ENCODE results near the gene A4GNT. TPM values are rescaled to one million over a fixed set of nuclear protein-coding genes. Genes with fewer than 3 reads are reported as not detected.

Gene A4GNT
- total and polyA plus RNA-seq, 8 donors: 0.62 to 19.8 (median 7.2) TPM; not detected in 1

- Histone ChIP-seq H3K27ac (no peak overlapping the region), H3K36me3 (no peaks in the 10 kb centered on the region), H3K9me3 (no peaks in the 10 kb centered on the region), H3K27me3 (peaks cover 0 to 7% (median 0%) of the 10 kb centered on the region in 3 donors), H3K4me1 (peaks cover 0 to 30% (median 6%) of the 10 kb centered on the region in 4 donors), H3K4me3 (peak overlapping the region in 1 of 4 donors; percentile 44)
- intact Hi-C loops (cut with DNase I; ENCODE audit: low total_unique reads): no loop called here
- WGBS, 5 donors: 28 to 74% (median 52%) methylated on average over 1 of the region's 1 CpG
- DNase-seq: no peak
- no peak for TF ChIP-seq POLR2AphosphoS5 (IDR thresholded peaks at IDR 0.05)
- no peak for TF ChIP-seq POLR2A (IDR thresholded peaks at IDR 0.05)
- TF ChIP-seq CTCF (IDR thresholded peaks at IDR 0.05): no peak
- TF ChIP-seq EP300 (IDR thresholded peaks at IDR 0.05): no peak
Observed at GRCh38 chr3:138127636-138128365, 4.4 kb downstream of the A4GNT start.

- no peaks in the 10 kb centered on the region for H3K36me3 ChIP-seq
- no peak overlapping the region for H3K4me3 ChIP-seq
- H3K27me3 ChIP-seq: peaks cover 0 to 7% (median 0%) of the 10 kb centered on the region in 3 donors
- WGBS, 5 donors: 49 to 61% (median 50%) methylated on average over 5 of the region's 5 CpGs
- H3K27ac ChIP-seq: peak overlapping the region in 3 of 5 donors; percentile 22 to 59 (median 57)
- TF ChIP-seq EP300 (IDR thresholded peaks at IDR 0.05) (no peak), POLR2A (IDR thresholded peaks at IDR 0.05) (no peak), POLR2AphosphoS5 (IDR thresholded peaks at IDR 0.05) (no peak), CTCF (IDR thresholded peaks at IDR 0.05) (no peak)
- DNase-seq: peak in 1 of 2 donors; percentile 41
- H3K9me3 ChIP-seq: no peaks in the 10 kb centered on the region
- intact Hi-C loops (cut with DNase I; ENCODE audit: low total_unique reads): no loop called here
- peaks cover 0 to 20% (median 6%) of the 10 kb centered on the region in 4 donors for H3K4me1 ChIP-seq
Observed at GRCh38 chr3:138125548-138126221, 6.5 kb downstream of the A4GNT start.

GRCh38 chr3:138124706-138125355 lies 7.4 kb downstream of the A4GNT start:
- Histone ChIP-seq H3K36me3 (no peaks in the 10 kb centered on the region), H3K4me3 (no peak overlapping the region), H3K4me1 (peaks cover 0 to 20% (median 6%) of the 10 kb centered on the region in 4 donors), H3K27ac (peak overlapping the region in 2 of 5 donors; percentile 27 to 57), H3K27me3 (peaks cover 0 to 7% (median 0%) of the 10 kb centered on the region in 3 donors), H3K9me3 (no peaks in the 10 kb centered on the region)
- intact Hi-C loops (cut with DNase I; ENCODE audit: low total_unique reads): no loop called here
- TF ChIP-seq POLR2AphosphoS5 (IDR thresholded peaks at IDR 0.05) (no peak), POLR2A (IDR thresholded peaks at IDR 0.05) (no peak), EP300 (IDR thresholded peaks at IDR 0.05) (no peak), CTCF (IDR thresholded peaks at IDR 0.05) (no peak)
- 71 to 82% (median 79%) methylated on average over 9 to 10 of the region's 10 CpGs for WGBS, 5 donors
- no peak for DNase-seq

- intact Hi-C loops (cut with DNase I; ENCODE audit: low total_unique reads): no loop called here
- DNase-seq: no peak
- Histone ChIP-seq H3K36me3 (no peaks in the 10 kb centered on the region), H3K9me3 (no peaks in the 10 kb centered on the region), H3K4me3 (no peak overlapping the region), H3K4me1 (peaks cover 0 to 26% (median 6%) of the 10 kb centered on the region in 4 donors), H3K27ac (no peak overlapping the region), H3K27me3 (peaks cover 0 to 7% (median 0%) of the 10 kb centered on the region in 3 donors)
- TF ChIP-seq EP300 (IDR thresholded peaks at IDR 0.05) (no peak), POLR2A (IDR thresholded peaks at IDR 0.05) (no peak), POLR2AphosphoS5 (IDR thresholded peaks at IDR 0.05) (no peak), CTCF (IDR thresholded peaks at IDR 0.05) (no peak)
- 85 to 93% (median 90%) methylated on average over 6 of the region's 6 CpGs for WGBS, 5 donors
Observed at GRCh38 chr3:138124188-138124587, 8.0 kb downstream of the A4GNT start.

All from stomach (tissue), 9 donors.